ENCODE data around the gene FKBP4.
"Not testable (repeated sequence)": the region's sequence is repeated elsewhere in the genome, so short reads cannot be mapped to it uniquely, and the experiment has no call there.

The FKBP4 gene

DNA sequence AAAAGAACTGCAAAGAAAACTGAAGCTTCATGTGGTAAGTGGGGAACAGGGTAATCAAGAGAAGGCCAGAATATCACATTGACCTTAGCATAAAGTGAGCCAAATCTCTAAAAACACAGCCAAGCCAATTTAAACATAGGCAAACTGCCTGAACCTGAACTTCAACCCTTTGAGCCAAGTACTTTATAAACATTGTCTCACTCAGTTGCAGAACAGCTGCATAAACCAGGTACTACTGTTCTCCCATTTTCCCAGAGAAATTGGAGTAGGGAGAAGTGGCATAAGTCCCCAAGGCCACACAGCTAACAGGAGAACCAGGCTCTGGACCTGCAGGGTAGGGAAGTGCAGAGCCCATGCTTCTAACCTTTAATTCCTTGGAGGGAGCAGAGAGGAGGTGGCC lies 30.4 kb upstream of the FKBP4 start:
- H3K4ac ChIP-seq (ENCODE audit: low read depth, low read length) = no peak overlapping the region
- H4K5ac ChIP-seq (ENCODE audit: low read length) = no peak overlapping the region
- no peak overlapping the region for H3K27ac ChIP-seq (ENCODE audit: low read depth, low read length)
- no peaks in the 10 kb centered on the region for H3K4me1 ChIP-seq (ENCODE audit: control insufficient read depth, low read depth, low read length)
- no peak overlapping the region for H2BK5ac ChIP-seq (ENCODE audit: low read length)
- no peak overlapping the region for H3K56ac ChIP-seq (ENCODE audit: low read length)
- H3K27me3 ChIP-seq (ENCODE audit: insufficient read depth, low read length, poor library complexity) = no peaks in the 10 kb centered on the region
- H3K36me3 ChIP-seq (ENCODE audit: control insufficient read depth, insufficient read depth, low read length) = no peaks in the 10 kb centered on the region
- no peak overlapping the region for H2BK120ac ChIP-seq (ENCODE audit: low read depth, low read length)
- H3K4me3 ChIP-seq (ENCODE audit: low read length) = no peak overlapping the region
- no peak overlapping the region for H3K4me2 ChIP-seq (ENCODE audit: low read length)
- no peak overlapping the region for H3K18ac ChIP-seq (ENCODE audit: low read length)
- H2BK15ac ChIP-seq (replicated peaks; ENCODE audit: low read depth) = no peak overlapping the region
- no peak overlapping the region for H4K8ac ChIP-seq (ENCODE audit: low read depth, low read length)
- H3K23ac ChIP-seq (ENCODE audit: low read length) = no peak overlapping the region
- no peak overlapping the region for H2AK5ac ChIP-seq (ENCODE audit: low read length)
- no peaks in the 10 kb centered on the region for H3K79me2 ChIP-seq (ENCODE audit: control insufficient read depth, insufficient read depth, low read length)
- H3K79me1 ChIP-seq (ENCODE audit: low read length) = no peaks in the 10 kb centered on the region
- no peak for DNase-seq
- H3K9ac ChIP-seq (ENCODE audit: low read length) = no peak overlapping the region

- DNase-seq = no peak
- Histone ChIP-seq H3K56ac (ENCODE audit: low read length) (no peak overlapping the region), H4K8ac (ENCODE audit: low read depth, low read length) (no peak overlapping the region), H3K4me3 (ENCODE audit: low read length) (no peak overlapping the region), H3K18ac (ENCODE audit: low read length) (no peak overlapping the region), H3K9ac (ENCODE audit: low read length) (no peak overlapping the region), H2BK5ac (ENCODE audit: low read length) (no peak overlapping the region), H3K79me1 (ENCODE audit: low read length) (no peaks in the 10 kb centered on the region), H3K27ac (ENCODE audit: low read depth, low read length) (no peak overlapping the region), H3K79me2 (ENCODE audit: control insufficient read depth, insufficient read depth, low read length) (no peaks in the 10 kb centered on the region), H3K27me3 (ENCODE audit: insufficient read depth, low read length, poor library complexity) (no peaks in the 10 kb centered on the region), H3K36me3 (ENCODE audit: control insufficient read depth, insufficient read depth, low read length) (no peaks in the 10 kb centered on the region), H3K23ac (ENCODE audit: low read length) (no peak overlapping the region), H3K4me1 (ENCODE audit: control insufficient read depth, low read depth, low read length) (no peaks in the 10 kb centered on the region), H3K4ac (ENCODE audit: low read depth, low read length) (no peak overlapping the region), H2AK5ac (ENCODE audit: low read length) (no peak overlapping the region), H4K5ac (ENCODE audit: low read length) (no peak overlapping the region), H2BK15ac (replicated peaks; ENCODE audit: low read depth) (no peak overlapping the region), H2BK120ac (ENCODE audit: low read depth, low read length) (no peak overlapping the region), H3K4me2 (ENCODE audit: low read length) (no peak overlapping the region)
- WGBS (ENCODE audit: extremely low coverage, insufficient coverage, low lambda C conversion rate) = no CpG with 5 or more reads among the region's 4 CpGs
Measured at GRCh38 chr12:2765052-2765451, 29.7 kb upstream of the FKBP4 start.

GRCh38 chr12:2765608-2766007 lies 29.2 kb upstream of the FKBP4 start:
- Histone ChIP-seq H2BK120ac (ENCODE audit: low read depth, low read length) (no peak overlapping the region), H3K4ac (ENCODE audit: low read depth, low read length) (no peak overlapping the region), H3K18ac (ENCODE audit: low read length) (no peak overlapping the region), H3K56ac (ENCODE audit: low read length) (no peak overlapping the region), H2BK15ac (replicated peaks; ENCODE audit: low read depth) (no peak overlapping the region), H2BK5ac (ENCODE audit: low read length) (no peak overlapping the region), H3K79me2 (ENCODE audit: control insufficient read depth, insufficient read depth, low read length) (no peaks in the 10 kb centered on the region), H3K27ac (ENCODE audit: low read depth, low read length) (no peak overlapping the region), H2AK5ac (ENCODE audit: low read length) (no peak overlapping the region), H3K36me3 (ENCODE audit: control insufficient read depth, insufficient read depth, low read length) (no peaks in the 10 kb centered on the region), H3K23ac (ENCODE audit: low read length) (no peak overlapping the region), H3K4me3 (ENCODE audit: low read length) (no peak overlapping the region), H3K9ac (ENCODE audit: low read length) (no peak overlapping the region), H3K4me1 (ENCODE audit: control insufficient read depth, low read depth, low read length) (no peaks in the 10 kb centered on the region), H4K5ac (ENCODE audit: low read length) (no peak overlapping the region), H3K79me1 (ENCODE audit: low read length) (no peaks in the 10 kb centered on the region), H4K8ac (ENCODE audit: low read depth, low read length) (no peak overlapping the region), H3K27me3 (ENCODE audit: insufficient read depth, low read length, poor library complexity) (no peaks in the 10 kb centered on the region), H3K4me2 (ENCODE audit: low read length) (no peak overlapping the region)
- WGBS (ENCODE audit: extremely low coverage, insufficient coverage, low lambda C conversion rate) = no CpG with 5 or more reads among the region's 6 CpGs
- no peak for DNase-seq

DNA sequence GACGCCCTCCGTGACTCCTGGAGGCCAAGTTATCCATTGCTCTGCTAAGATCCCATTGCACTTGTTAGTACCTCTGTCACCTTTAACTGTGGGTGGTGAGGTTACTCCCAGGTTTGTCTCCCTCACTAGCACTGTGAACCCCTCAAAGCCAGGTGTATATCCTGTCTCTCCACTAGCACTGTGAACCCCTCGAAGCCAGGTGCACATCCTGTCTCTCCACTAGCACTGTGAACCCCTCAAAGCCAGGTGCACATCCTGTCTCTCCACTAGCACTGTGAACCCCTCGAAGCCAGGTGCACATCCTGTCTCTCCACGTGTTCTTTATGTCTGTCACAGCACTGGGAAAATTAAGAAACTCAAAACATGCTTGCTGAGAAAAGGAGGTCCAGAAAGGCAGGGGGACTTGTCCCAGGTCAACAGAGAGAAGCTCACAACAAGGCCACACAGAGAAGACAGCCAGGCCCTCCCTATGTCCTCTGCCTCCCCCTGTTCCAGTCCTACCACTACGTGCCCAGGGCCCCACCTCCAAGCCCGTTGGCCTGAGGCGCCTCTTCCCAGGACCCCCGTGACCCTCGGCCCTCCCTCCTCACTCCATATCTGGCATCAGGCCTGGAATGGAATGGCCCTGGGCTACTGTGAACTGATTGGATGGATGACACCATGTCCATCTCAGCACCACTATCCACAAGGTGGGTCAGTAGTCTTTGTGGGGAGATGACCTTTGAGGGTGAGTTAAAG lies 26.4 kb upstream of the FKBP4 start:
- Histone ChIP-seq H2AK5ac (ENCODE audit: low read length) (no peak overlapping the region), H2BK120ac (ENCODE audit: low read depth, low read length) (no peak overlapping the region), H3K18ac (ENCODE audit: low read length) (no peak overlapping the region), H3K79me1 (ENCODE audit: low read length) (no peaks in the 10 kb centered on the region), H3K23ac (ENCODE audit: low read length) (no peak overlapping the region), H2BK5ac (ENCODE audit: low read length) (no peak overlapping the region), H4K5ac (ENCODE audit: low read length) (no peak overlapping the region), H3K36me3 (ENCODE audit: control insufficient read depth, insufficient read depth, low read length) (no peaks in the 10 kb centered on the region), H3K4me2 (ENCODE audit: low read length) (no peak overlapping the region), H3K79me2 (ENCODE audit: control insufficient read depth, insufficient read depth, low read length) (no peaks in the 10 kb centered on the region), H4K8ac (ENCODE audit: low read depth, low read length) (no peak overlapping the region), H3K27ac (ENCODE audit: low read depth, low read length) (no peak overlapping the region), H3K4me3 (ENCODE audit: low read length) (no peak overlapping the region), H3K27me3 (ENCODE audit: insufficient read depth, low read length, poor library complexity) (no peaks in the 10 kb centered on the region), H3K56ac (ENCODE audit: low read length) (no peak overlapping the region), H3K9ac (ENCODE audit: low read length) (no peak overlapping the region), H2BK15ac (replicated peaks; ENCODE audit: low read depth) (no peak overlapping the region), H3K4ac (ENCODE audit: low read depth, low read length) (no peak overlapping the region), H3K4me1 (ENCODE audit: control insufficient read depth, low read depth, low read length) (no peaks in the 10 kb centered on the region)
- no CpG with 5 or more reads among the region's 10 CpGs for WGBS (ENCODE audit: extremely low coverage, insufficient coverage, low lambda C conversion rate)
- DNase-seq = no peak

DNA sequence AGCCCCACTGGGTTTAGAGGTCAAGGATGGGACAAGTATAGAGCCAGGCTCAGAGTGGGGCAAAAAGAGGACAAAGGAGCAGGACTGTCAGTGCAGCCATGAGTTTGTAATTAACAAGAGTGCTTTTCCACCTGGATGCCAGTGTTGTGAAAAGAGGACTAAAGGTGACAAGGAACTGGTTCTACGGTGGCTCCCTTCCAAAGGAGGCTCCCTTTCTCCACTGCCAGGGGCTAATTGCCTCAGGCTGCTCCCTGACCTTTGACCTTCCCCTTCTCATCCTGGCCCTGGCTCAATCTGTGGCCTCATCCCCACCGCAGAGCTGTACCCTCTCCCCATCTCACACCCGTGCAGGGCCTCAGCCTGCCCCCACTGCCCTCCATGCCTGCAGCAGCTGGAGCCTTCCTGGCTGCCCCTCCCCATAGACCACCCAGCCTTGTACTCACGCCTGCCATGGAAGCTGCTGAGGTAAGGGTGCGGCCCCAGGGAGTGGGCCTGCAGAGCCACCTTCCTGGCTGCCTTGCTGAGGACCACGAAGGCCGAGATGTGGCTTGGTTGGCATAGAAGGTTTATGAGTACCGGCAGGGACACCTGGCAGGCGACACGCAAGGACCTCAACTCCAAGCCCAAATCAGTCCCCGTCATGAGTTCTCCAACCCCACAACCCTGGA lies 24.8 kb upstream of the FKBP4 start:
- no peak overlapping the region for H3K27ac ChIP-seq (ENCODE audit: low read depth, low read length)
- H3K56ac ChIP-seq (ENCODE audit: low read length) = no peak overlapping the region
- DNase-seq = no peak
- H3K4me2 ChIP-seq (ENCODE audit: low read length) = no peak overlapping the region
- no peaks in the 10 kb centered on the region for H3K27me3 ChIP-seq (ENCODE audit: insufficient read depth, low read length, poor library complexity)
- H3K9ac ChIP-seq (ENCODE audit: low read length) = no peak overlapping the region
- H3K18ac ChIP-seq (ENCODE audit: low read length) = no peak overlapping the region
- no peak overlapping the region for H3K4me3 ChIP-seq (ENCODE audit: low read length)
- H3K4me1 ChIP-seq (ENCODE audit: control insufficient read depth, low read depth, low read length) = no peaks in the 10 kb centered on the region
- H4K5ac ChIP-seq (ENCODE audit: low read length) = no peak overlapping the region
- no peak overlapping the region for H2BK5ac ChIP-seq (ENCODE audit: low read length)
- H3K79me2 ChIP-seq (ENCODE audit: control insufficient read depth, insufficient read depth, low read length) = no peaks in the 10 kb centered on the region
- no peak overlapping the region for H3K23ac ChIP-seq (ENCODE audit: low read length)
- H3K4ac ChIP-seq (ENCODE audit: low read depth, low read length) = no peak overlapping the region
- no peak overlapping the region for H2BK120ac ChIP-seq (ENCODE audit: low read depth, low read length)
- no peak overlapping the region for H2BK15ac ChIP-seq (replicated peaks; ENCODE audit: low read depth)
- no CpG with 5 or more reads among the region's 11 CpGs for WGBS (ENCODE audit: extremely low coverage, insufficient coverage, low lambda C conversion rate)
- H4K8ac ChIP-seq (ENCODE audit: low read depth, low read length) = no peak overlapping the region
- H2AK5ac ChIP-seq (ENCODE audit: low read length) = no peak overlapping the region
- no peaks in the 10 kb centered on the region for H3K79me1 ChIP-seq (ENCODE audit: low read length)
- H3K36me3 ChIP-seq (ENCODE audit: control insufficient read depth, insufficient read depth, low read length) = no peaks in the 10 kb centered on the region

DNA sequence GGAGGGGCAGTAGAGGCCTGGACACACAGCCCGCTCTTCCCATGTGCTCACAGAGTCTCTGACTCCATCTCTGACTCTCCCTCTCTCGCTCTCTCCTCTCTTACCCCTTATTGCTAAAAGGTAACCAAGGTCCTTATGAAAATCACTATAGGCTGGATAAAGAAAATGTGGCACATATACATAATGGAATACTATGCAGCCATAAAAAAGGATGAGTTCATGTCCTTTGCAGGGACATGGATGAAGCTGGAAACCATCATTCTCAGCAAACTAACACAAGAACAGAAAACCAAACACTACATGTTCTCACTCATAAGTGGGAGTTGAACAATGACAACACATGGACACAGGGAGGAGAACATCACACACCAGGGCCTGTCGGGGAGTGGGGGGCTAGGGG lies 24.2 kb upstream of the FKBP4 start:
- not testable (repeated sequence) for H3K4ac ChIP-seq (ENCODE audit: low read depth, low read length); H2AK5ac ChIP-seq (ENCODE audit: low read length); H3K4me2 ChIP-seq (ENCODE audit: low read length); H2BK15ac ChIP-seq (replicated peaks; ENCODE audit: low read depth); H3K56ac ChIP-seq (ENCODE audit: low read length); H3K36me3 ChIP-seq (ENCODE audit: control insufficient read depth, insufficient read depth, low read length); H3K4me1 ChIP-seq (ENCODE audit: control insufficient read depth, low read depth, low read length); H3K18ac ChIP-seq (ENCODE audit: low read length); H4K8ac ChIP-seq (ENCODE audit: low read depth, low read length); DNase-seq; H3K27ac ChIP-seq (ENCODE audit: low read depth, low read length); H3K27me3 ChIP-seq (ENCODE audit: insufficient read depth, low read length, poor library complexity); H2BK120ac ChIP-seq (ENCODE audit: low read depth, low read length); H4K5ac ChIP-seq (ENCODE audit: low read length); H3K23ac ChIP-seq (ENCODE audit: low read length); H2BK5ac ChIP-seq (ENCODE audit: low read length); H3K79me2 ChIP-seq (ENCODE audit: control insufficient read depth, insufficient read depth, low read length); H3K79me1 ChIP-seq (ENCODE audit: low read length); H3K9ac ChIP-seq (ENCODE audit: low read length); H3K4me3 ChIP-seq (ENCODE audit: low read length)
- WGBS (ENCODE audit: extremely low coverage, insufficient coverage, low lambda C conversion rate) = no CpG with 5 or more reads among the region's 3 CpGs
